ENCODE data around the gene PCDH18. TPM values are rescaled to one million over a fixed set of nuclear protein-coding genes. Genes with fewer than 3 reads are reported as not detected.

PCDH18 gene
- total and polyA plus RNA-seq, 2 experiments from 2014 or later = 17.2 to 70.9 TPM

DNA sequence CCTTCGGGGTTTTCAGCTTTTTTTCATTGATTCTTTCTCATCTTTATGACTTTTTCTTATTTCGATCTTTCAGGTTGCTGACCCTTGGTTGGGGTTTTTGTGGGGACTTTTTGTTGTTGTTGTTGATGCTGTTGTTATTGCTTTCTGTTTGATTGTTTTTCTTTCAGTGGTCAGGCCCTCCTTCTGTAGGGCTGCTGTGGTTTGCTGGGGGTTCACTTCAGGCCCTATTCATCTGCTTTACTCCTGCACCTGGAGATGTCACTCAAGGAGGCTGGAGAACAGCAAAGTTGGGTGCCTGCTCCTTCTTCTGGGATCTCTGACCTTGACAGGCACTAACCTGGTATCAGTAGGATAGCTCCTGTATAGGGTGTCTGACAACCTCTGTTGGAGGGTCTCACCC is 39.9 kb upstream of the PCDH18 start:
- H4K20me1 ChIP-seq (ENCODE audit: insufficient read depth, poor library complexity, severe bottlenecking) = no peaks in the 10 kb centered on the region
- no peaks in the 10 kb centered on the region for H3K9me2 ChIP-seq (replicated peaks; ENCODE audit: insufficient read depth)
- 96% methylated on average over 2 of the region's 2 CpGs for WGBS (ENCODE audit: low lambda C conversion rate, missing lambda C conversion rate)
- no peak overlapping the region for H3K4me3 ChIP-seq
- no peaks in the 10 kb centered on the region for H3K9me3 ChIP-seq (ENCODE audit: low read depth)
- DNase-seq (ENCODE audit: low spot score) = no peak
- no peaks in the 10 kb centered on the region for H3K27me3 ChIP-seq
- no peak overlapping the region for H2AFZ ChIP-seq
- no peak overlapping the region for H3K4me2 ChIP-seq
- H3K27ac ChIP-seq = no peak overlapping the region
- H3K36me3 ChIP-seq (replicated peaks; ENCODE audit: insufficient read depth, low read depth) = no peaks in the 10 kb centered on the region
- no peaks in the 10 kb centered on the region for H3K79me2 ChIP-seq
- peaks cover 8% of the 10 kb centered on the region for H3K4me1 ChIP-seq (ENCODE audit: insufficient read depth)
- TF ChIP-seq EZH2phosphoT487 (IDR thresholded peaks at IDR 0.05; ENCODE audit: low read depth, severe bottlenecking, unreplicated experiment) (no peak), EZH2 (IDR thresholded peaks at IDR 0.05; ENCODE audit: borderline replicate concordance) (no peak), CTCF (IDR thresholded peaks at IDR 0.05; ENCODE audit: poor library complexity) (no peak)

DNA sequence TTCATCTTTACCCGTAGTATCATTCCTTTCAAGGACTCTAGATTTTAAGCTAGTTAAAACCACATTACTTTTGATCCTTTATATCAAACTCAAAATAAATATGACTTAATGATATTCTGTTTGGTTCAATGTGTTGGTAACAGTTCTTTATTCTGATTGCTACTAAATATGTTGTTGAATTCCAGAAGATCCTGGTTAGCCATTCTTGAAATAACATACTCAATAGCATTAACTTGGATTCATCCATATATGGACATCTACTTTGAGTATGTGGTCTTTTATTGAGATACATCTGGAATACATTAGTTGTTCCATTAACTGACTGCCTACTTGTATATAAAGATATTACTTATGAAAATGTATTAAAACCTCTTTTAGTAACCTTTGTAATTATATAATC is 27.5 kb upstream of the PCDH18 start:
- Histone ChIP-seq H3K4me1 (ENCODE audit: insufficient read depth) (no peaks in the 10 kb centered on the region), H3K27ac (no peak overlapping the region), H3K79me2 (no peaks in the 10 kb centered on the region), H3K9me2 (replicated peaks; ENCODE audit: insufficient read depth) (no peaks in the 10 kb centered on the region), H3K9me3 (ENCODE audit: low read depth) (no peaks in the 10 kb centered on the region), H3K4me3 (no peak overlapping the region), H2AFZ (no peak overlapping the region), H3K4me2 (no peak overlapping the region), H3K36me3 (replicated peaks; ENCODE audit: insufficient read depth, low read depth) (no peaks in the 10 kb centered on the region), H4K20me1 (ENCODE audit: insufficient read depth, poor library complexity, severe bottlenecking) (no peaks in the 10 kb centered on the region), H3K27me3 (no peaks in the 10 kb centered on the region)
- WGBS (ENCODE audit: low lambda C conversion rate, missing lambda C conversion rate) = 90% methylated on average over 1 of the region's 1 CpG
- no peak for DNase-seq (ENCODE audit: low spot score)
- TF ChIP-seq EZH2 (IDR thresholded peaks at IDR 0.05; ENCODE audit: borderline replicate concordance) = no peak
- no peak for TF ChIP-seq EZH2phosphoT487 (IDR thresholded peaks at IDR 0.05; ENCODE audit: low read depth, severe bottlenecking, unreplicated experiment)
- TF ChIP-seq CTCF (IDR thresholded peaks at IDR 0.05; ENCODE audit: poor library complexity) = no peak

- no peak overlapping the region for H3K4me2 ChIP-seq
- H3K27me3 ChIP-seq = no peaks in the 10 kb centered on the region
- H3K79me2 ChIP-seq = no peaks in the 10 kb centered on the region
- TF ChIP-seq EZH2phosphoT487 (IDR thresholded peaks at IDR 0.05; ENCODE audit: low read depth, severe bottlenecking, unreplicated experiment) = no peak
- no peak for TF ChIP-seq CTCF (IDR thresholded peaks at IDR 0.05; ENCODE audit: poor library complexity)
- no peak for TF ChIP-seq EZH2 (IDR thresholded peaks at IDR 0.05; ENCODE audit: borderline replicate concordance)
- no peaks in the 10 kb centered on the region for H3K9me3 ChIP-seq (ENCODE audit: low read depth)
- H3K36me3 ChIP-seq (replicated peaks; ENCODE audit: insufficient read depth, low read depth) = no peaks in the 10 kb centered on the region
- DNase-seq (ENCODE audit: low spot score) = no peak
- H3K9me2 ChIP-seq (replicated peaks; ENCODE audit: insufficient read depth) = no peaks in the 10 kb centered on the region
- WGBS (ENCODE audit: low lambda C conversion rate, missing lambda C conversion rate) = 53% methylated on average over 2 of the region's 2 CpGs
- H4K20me1 ChIP-seq (ENCODE audit: insufficient read depth, poor library complexity, severe bottlenecking) = no peaks in the 10 kb centered on the region
- no peak overlapping the region for H3K27ac ChIP-seq
- H2AFZ ChIP-seq = no peak overlapping the region
- H3K4me3 ChIP-seq = no peak overlapping the region
- no peaks in the 10 kb centered on the region for H3K4me1 ChIP-seq (ENCODE audit: insufficient read depth)
Observed at GRCh38 chr4:137558951-137559350, 26.7 kb upstream of the PCDH18 start.

GRCh38 chr4:137545461-137545861 is 13.2 kb upstream of the PCDH18 start:
- TF ChIP-seq EZH2phosphoT487 (IDR thresholded peaks at IDR 0.05; ENCODE audit: low read depth, severe bottlenecking, unreplicated experiment) (no peak), EZH2 (IDR thresholded peaks at IDR 0.05; ENCODE audit: borderline replicate concordance) (no peak), CTCF (IDR thresholded peaks at IDR 0.05; ENCODE audit: poor library complexity) (no peak)
- Histone ChIP-seq H3K4me1 (ENCODE audit: insufficient read depth) (no peaks in the 10 kb centered on the region), H2AFZ (no peak overlapping the region), H3K36me3 (replicated peaks; ENCODE audit: insufficient read depth, low read depth) (no peaks in the 10 kb centered on the region), H3K79me2 (no peaks in the 10 kb centered on the region), H3K27me3 (no peaks in the 10 kb centered on the region), H3K4me2 (no peak overlapping the region), H3K27ac (no peak overlapping the region), H3K9me3 (ENCODE audit: low read depth) (no peaks in the 10 kb centered on the region), H3K4me3 (no peak overlapping the region), H3K9me2 (replicated peaks; ENCODE audit: insufficient read depth) (no peaks in the 10 kb centered on the region), H4K20me1 (ENCODE audit: insufficient read depth, poor library complexity, severe bottlenecking) (no peaks in the 10 kb centered on the region)
- 70% methylated on average over 4 of the region's 4 CpGs for WGBS (ENCODE audit: low lambda C conversion rate, missing lambda C conversion rate)
- peak; percentile 32 for DNase-seq (ENCODE audit: low spot score)
